GM12878 (cell line): Measurements from ENCODE around the gene COBLL1. TPM values are rescaled to one million over a fixed set of nuclear protein-coding genes. Genes with fewer than 3 reads are reported as not detected.

ENCODE experiments used
- ATAC-seq: fragments of 200-7000 bp; cut with Tn5 transposase; 3 replicates; pipeline ENCODE4 v1.9.1; 2020; ENCODE audit warnings: mild to moderate bottlenecking, moderate library complexity
- BruUV-seq: library from RNA; stranded (reverse); fragments of 400-500 nt; replicated peaks from 2 replicates; lab custom pipeline; 2021; lab: Mats Ljungman, UMichigan
- CTCF ChIA-PET: fragments of 300-600 bp; sonication (Branson Sonifier 250); formaldehyde crosslinking; extraction: SDS; loops from one replicate; lab custom pipeline; 2021; ENCODE audit warnings: inconsistent platforms; lab: Yijun Ruan, JAX
- POLR2A ChIA-PET: fragments of 350-600 bp; formaldehyde crosslinking; extraction: SDS; loops from one replicate; lab custom pipeline; 2021; ENCODE audit warnings: inconsistent platforms; lab: Charles Lee
- RAD21 ChIA-PET: fragments of 300-600 bp; sonication (Branson Sonifier 250); formaldehyde crosslinking; loops from one replicate; lab custom pipeline; 2023; ENCODE audit warnings: antibody characterized with exemption; ENCODE audit not compliant: unreplicated experiment; lab: Charles Lee
- SMC1A ChIA-PET: fragments of 300-600 bp; sonication (Branson Sonifier 250); formaldehyde crosslinking; loops from one replicate; lab custom pipeline; 2023; ENCODE audit not compliant: unreplicated experiment, uncharacterized antibody; lab: Charles Lee
- DNase-seq: peaks from one replicate; pipeline ENCODE4 v3.0.0-alpha.2; 2011; ENCODE audit warnings: low read depth, low spot score
- FAIRE-seq: peaks from 3 replicates; lab custom pipeline; 2011; peaks lifted over from hg19 to GRCh38; lab: Jason Lieb, UNC
- H2AFZ ChIP-seq: 2 replicates; pipeline ENCODE4 v1.6.0; 2011; ENCODE audit warnings: low read depth, low read length, control low read depth; ENCODE audit not compliant: control insufficient read depth
- H3K27ac ChIP-seq: 2 replicates; pipeline ENCODE4 v1.5.1; 2011; ENCODE audit warnings: control low read depth; ENCODE audit not compliant: control insufficient read depth, insufficient read depth
- H3K27me3 ChIP-seq, 2 experiments: replicated peaks in 1 of 2; 2 replicates each; pipeline versions ENCODE4 v1.6.0 to v1.6.1; 2011; ENCODE audit warnings: low read length in 1 of 2; ENCODE audit not compliant: control insufficient read depth in 2 of 2, insufficient read depth in 2 of 2
- H3K36me3 ChIP-seq, 2 experiments: 2 replicates each; pipeline ENCODE4 v1.5.1; 2011; ENCODE audit warnings: low read length in 1 of 2; ENCODE audit not compliant: control insufficient read depth in 2 of 2, insufficient read depth in 2 of 2
- H3K4me1 ChIP-seq: 2 replicates; pipeline ENCODE4 v1.6.1; 2011; ENCODE audit warnings: mild to moderate bottlenecking, low read length, moderate library complexity, mixed read lengths; ENCODE audit not compliant: control insufficient read depth, insufficient read depth
- H3K4me2 ChIP-seq: 2 replicates; pipeline ENCODE4 v1.6.0; 2011; ENCODE audit warnings: control low read depth; ENCODE audit not compliant: control insufficient read depth, insufficient read depth
- H3K4me3 ChIP-seq: fragments of 200-600 bp; sonication (generic); 2 replicates; pipeline ENCODE4 v1.5.1; 2016
- H3K79me2 ChIP-seq: 2 replicates; pipeline ENCODE4 v1.6.0; 2011; ENCODE audit warnings: low read length; ENCODE audit not compliant: control insufficient read depth, insufficient read depth
- H3K9ac ChIP-seq: 2 replicates; pipeline ENCODE4 v1.8.0; 2011; ENCODE audit warnings: low read length, control low read depth, mixed read lengths; ENCODE audit not compliant: control insufficient read depth, insufficient read depth
- H3K9me3 ChIP-seq: replicated peaks from 3 replicates; pipeline ENCODE4 v1.5.1; 2011; ENCODE audit warnings: mild to moderate bottlenecking, low read length; ENCODE audit not compliant: control insufficient read depth, insufficient read depth
- H4K20me1 ChIP-seq: 2 replicates; pipeline ENCODE4 v1.6.0; 2011; ENCODE audit not compliant: control insufficient read depth, insufficient read depth
- ASH2L ChIP-seq: fragments of 300-600, 200-600 bp; sonication (generic); IDR thresholded peaks from 2 replicates; pipeline ENCODE4 v1.6.1; 2017; ENCODE audit warnings: low read depth, mild to moderate bottlenecking, borderline replicate concordance
- CHD2 ChIP-seq: IDR thresholded peaks from 2 replicates; pipeline ENCODE4 v1.6.1; 2011; ENCODE audit warnings: low read depth, low read length, improper control_type of control experiment, borderline replicate concordance
- CHD4 ChIP-seq: fragments of 200-600 bp; sonication (generic); IDR thresholded peaks from 2 replicates; pipeline ENCODE4 v1.6.1; 2016; ENCODE audit warnings: mild to moderate bottlenecking
- EED ChIP-seq: sonication (generic); IDR thresholded peaks from 2 replicates; pipeline ENCODE4 v1.6.1; 2016; ENCODE audit warnings: antibody characterized with exemption, low read depth
- HDGF ChIP-seq: fragments of 450-650 bp; IDR thresholded peaks from 2 replicates; pipeline ENCODE4 v1.6.1; 2016; ENCODE audit warnings: antibody characterized with exemption
- KLF5 ChIP-seq: fragments of 450-650 bp; IDR thresholded peaks from 2 replicates; pipeline ENCODE4 v1.6.1; 2014; ENCODE audit warnings: mild to moderate bottlenecking; ENCODE audit not compliant: partially characterized antibody
- MTA3 ChIP-seq: IDR thresholded peaks from 2 replicates; pipeline ENCODE4 v1.6.1; 2012; ENCODE audit warnings: low read length, inconsistent platforms, borderline replicate concordance
- NFYA ChIP-seq: IDR thresholded peaks from 2 replicates; pipeline ENCODE4 v1.6.1; 2011; ENCODE audit warnings: low read depth, mild to moderate bottlenecking, low read length, improper control_type of control experiment, borderline replicate concordance
- RUNX3 ChIP-seq: IDR thresholded peaks from 2 replicates; pipeline ENCODE4 v1.6.1; 2012; ENCODE audit warnings: low read length, inconsistent platforms
- SPI1 ChIP-seq: IDR thresholded peaks from 2 replicates; pipeline ENCODE4 v1.6.1; 2011; ENCODE audit warnings: low read depth, mild to moderate bottlenecking, low read length, moderate library complexity, borderline replicate concordance; ENCODE audit not compliant: insufficient read depth
- TCF3 ChIP-seq: IDR thresholded peaks from 2 replicates; pipeline ENCODE4 v1.6.1; 2012; ENCODE audit warnings: low read depth, mild to moderate bottlenecking, low read length, borderline replicate concordance; ENCODE audit not compliant: insufficient read depth
- TCF7 ChIP-seq: IDR thresholded peaks from 2 replicates; pipeline ENCODE4 v1.6.1; 2014; ENCODE audit warnings: antibody characterized with exemption, borderline replicate concordance
- YY1 ChIP-seq: IDR thresholded peaks from 2 replicates; pipeline ENCODE4 v1.6.1; 2011; ENCODE audit warnings: low read depth, mild to moderate bottlenecking, low read length
- ZZZ3 ChIP-seq: IDR thresholded peaks from 2 replicates; pipeline ENCODE4 v1.6.1; 2011; ENCODE audit warnings: low read depth; ENCODE audit not compliant: control insufficient read depth, insufficient read length
- WGBS: methylation state at CpG from one replicate; pipeline ENCODE4 v1.1.6; 2016; ENCODE audit warnings: low lambda C conversion rate; ENCODE audit not compliant: insufficient replicate concordance, insufficient coverage; ENCODE audit errors: missing lambda C conversion rate; 5-methylcytosine and 5-hydroxymethylcytosine counted together
- in situ Hi-C: fragments of 300-500 bp; cut with MboI; formaldehyde crosslinking; loops from 9 replicates; pipeline ENCODE4 v1.14.3; 2018; ENCODE audit warnings: mixed read lengths
- intact Hi-C: fragments of 100-400 bp; cut with micrococcal nuclease; formaldehyde crosslinking; loops from one replicate; pipeline ENCODE4 v1.14.2; 2022; ENCODE audit not compliant: unreplicated experiment
- polyA plus RNA-seq, 11 experiments: library from polyadenylated mRNA; depleted of rRNA in 4 of 11; unstranded in 6 of 11; stranded (reverse) in 5 of 11; fragments of >200 nt; fragmentation: Nextera tagmentation in 4 of 11; fragmentation: Illumina TruSeq in 1 of 11; extraction: Ambion mirVana in 4 of 11; extraction: Trizol in 1 of 11; gene quantifications; 1 replicate in 1 of 11; 2 replicates in 10 of 11; pipeline versions ENCODE4 v1.2.1 to v1.2.3, GENCODE V29; 2011 to 2016; ENCODE audit warnings: inconsistent platforms in 2 of 11, missing spikeins in 2 of 11, low read depth in 1 of 11
- total RNA-seq, 4 experiments: library from RNA; depleted of rRNA in 3 of 4; stranded (reverse); fragments of >200 nt in 3 of 4; fragmentation: Illumina TruSeq in 1 of 4; extraction: Trizol in 1 of 4; gene quantifications; 2 replicates each; pipeline versions ENCODE4 v1.2.1 to v1.2.3, GENCODE V29; 2013 to 2021
- TF ChIP-seq, protein P1 (sequence below): fragments of 450-650 bp; formaldehyde crosslinking; IDR thresholded peaks from 2 replicates; pipeline ENCODE4 v1.4.0; 2022; ENCODE audit warnings: mild to moderate bottlenecking, moderate library complexity
- TF ChIP-seq, protein P2 (sequence below): fragments of 450-650 bp; formaldehyde crosslinking; IDR thresholded peaks from 2 replicates; pipeline ENCODE4 v1.5.0; 2022; ENCODE audit warnings: mild to moderate bottlenecking, missing genetic modification characterization
- TF ChIP-seq, protein P3 (sequence below): fragments of 450-650 bp; IDR thresholded peaks from 2 replicates; pipeline ENCODE4 v1.6.1; 2017; ENCODE audit warnings: low read depth, mild to moderate bottlenecking, moderate library complexity

Gene COBLL1
- total and polyA plus RNA-seq, 10 of the 15 experiments (the other 5 are each of a cell fraction or from before 2014, with no cell fraction given): 0.46 TPM; not detected in 9

DNA sequence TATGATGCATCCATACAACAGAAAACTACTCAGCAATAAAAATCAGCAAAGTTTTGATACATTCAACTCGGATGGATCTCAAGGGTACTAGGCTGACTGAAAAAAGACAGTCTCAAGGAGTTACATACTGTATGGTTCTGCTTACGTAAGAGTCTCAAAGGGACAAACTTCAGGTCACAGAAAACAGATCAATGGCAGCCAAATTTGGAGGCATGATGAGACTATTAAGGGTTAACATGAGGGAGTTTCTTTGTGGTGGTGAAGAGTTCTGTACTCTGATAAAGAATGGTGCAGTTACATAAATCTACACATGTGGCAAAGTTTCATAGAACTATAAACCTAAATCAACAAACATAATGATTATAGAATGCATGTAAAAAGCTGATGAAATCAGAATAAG lies 81.4 kb downstream of the COBLL1 start:
- ATAC-seq: no peak
- POLR2A ChIA-PET: no interaction called here
- SMC1A ChIA-PET: no interaction called here
- H3K4me1 ChIP-seq: no peaks in the 10 kb centered on the region
- 0% methylated on average over 2 of the region's 2 CpGs for WGBS
- peaks cover 2% of the 10 kb centered on the region; the same call in 2 of the 3 replicates for H3K9me3 ChIP-seq
- DNase-seq: no peak
- H4K20me1 ChIP-seq: no peaks in the 10 kb centered on the region
- intact Hi-C loops: no loop called here
- in situ Hi-C loops: no loop called here
- CTCF ChIA-PET: no interaction called here
- H3K27me3 ChIP-seq: no peaks in the 10 kb centered on the region
- no peak overlapping the region for H3K4me3 ChIP-seq
- no peaks in the 10 kb centered on the region for H3K79me2 ChIP-seq
- TF ChIP-seq ASH2L (no peak), TCF7 (no peak), YY1 (no peak), SPI1 (no peak), ZZZ3 (no peak), TCF3 (no peak), CHD2 (no peak), HDGF (no peak), CHD4 (no peak), RUNX3 (no peak), KLF5 (no peak), MTA3 (no peak), EED (no peak), NFYA (no peak)
- TF ChIP-seq, protein P1, sequence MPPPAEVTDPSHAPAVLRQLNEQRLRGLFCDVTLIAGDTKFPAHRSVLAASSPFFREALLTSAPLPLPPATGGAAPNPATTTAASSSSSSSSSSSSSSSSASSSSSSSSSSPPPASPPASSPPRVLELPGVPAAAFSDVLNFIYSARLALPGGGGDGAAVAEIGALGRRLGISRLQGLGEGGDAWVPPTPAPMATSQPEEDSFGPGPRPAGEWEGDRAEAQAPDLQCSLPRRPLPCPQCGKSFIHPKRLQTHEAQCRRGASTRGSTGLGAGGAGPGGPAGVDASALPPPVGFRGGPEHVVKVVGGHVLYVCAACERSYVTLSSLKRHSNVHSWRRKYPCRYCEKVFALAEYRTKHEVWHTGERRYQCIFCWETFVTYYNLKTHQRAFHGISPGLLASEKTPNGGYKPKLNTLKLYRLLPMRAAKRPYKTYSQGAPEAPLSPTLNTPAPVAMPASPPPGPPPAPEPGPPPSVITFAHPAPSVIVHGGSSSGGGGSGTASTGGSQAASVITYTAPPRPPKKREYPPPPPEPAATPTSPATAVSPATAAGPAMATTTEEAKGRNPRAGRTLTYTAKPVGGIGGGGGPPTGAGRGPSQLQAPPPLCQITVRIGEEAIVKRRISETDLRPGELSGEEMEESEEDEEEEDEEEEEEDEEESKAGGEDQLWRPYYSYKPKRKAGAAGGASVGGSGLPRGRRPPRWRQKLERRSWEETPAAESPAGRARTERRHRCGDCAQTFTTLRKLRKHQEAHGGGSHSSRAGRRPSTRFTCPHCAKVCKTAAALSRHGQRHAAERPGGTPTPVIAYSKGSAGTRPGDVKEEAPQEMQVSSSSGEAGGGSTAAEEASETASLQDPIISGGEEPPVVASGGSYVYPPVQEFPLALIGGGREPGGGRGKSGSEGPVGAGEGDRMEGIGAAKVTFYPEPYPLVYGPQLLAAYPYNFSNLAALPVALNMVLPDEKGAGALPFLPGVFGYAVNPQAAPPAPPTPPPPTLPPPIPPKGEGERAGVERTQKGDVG (CRISPR knock-in tag): no peak
- TF ChIP-seq, protein P2, sequence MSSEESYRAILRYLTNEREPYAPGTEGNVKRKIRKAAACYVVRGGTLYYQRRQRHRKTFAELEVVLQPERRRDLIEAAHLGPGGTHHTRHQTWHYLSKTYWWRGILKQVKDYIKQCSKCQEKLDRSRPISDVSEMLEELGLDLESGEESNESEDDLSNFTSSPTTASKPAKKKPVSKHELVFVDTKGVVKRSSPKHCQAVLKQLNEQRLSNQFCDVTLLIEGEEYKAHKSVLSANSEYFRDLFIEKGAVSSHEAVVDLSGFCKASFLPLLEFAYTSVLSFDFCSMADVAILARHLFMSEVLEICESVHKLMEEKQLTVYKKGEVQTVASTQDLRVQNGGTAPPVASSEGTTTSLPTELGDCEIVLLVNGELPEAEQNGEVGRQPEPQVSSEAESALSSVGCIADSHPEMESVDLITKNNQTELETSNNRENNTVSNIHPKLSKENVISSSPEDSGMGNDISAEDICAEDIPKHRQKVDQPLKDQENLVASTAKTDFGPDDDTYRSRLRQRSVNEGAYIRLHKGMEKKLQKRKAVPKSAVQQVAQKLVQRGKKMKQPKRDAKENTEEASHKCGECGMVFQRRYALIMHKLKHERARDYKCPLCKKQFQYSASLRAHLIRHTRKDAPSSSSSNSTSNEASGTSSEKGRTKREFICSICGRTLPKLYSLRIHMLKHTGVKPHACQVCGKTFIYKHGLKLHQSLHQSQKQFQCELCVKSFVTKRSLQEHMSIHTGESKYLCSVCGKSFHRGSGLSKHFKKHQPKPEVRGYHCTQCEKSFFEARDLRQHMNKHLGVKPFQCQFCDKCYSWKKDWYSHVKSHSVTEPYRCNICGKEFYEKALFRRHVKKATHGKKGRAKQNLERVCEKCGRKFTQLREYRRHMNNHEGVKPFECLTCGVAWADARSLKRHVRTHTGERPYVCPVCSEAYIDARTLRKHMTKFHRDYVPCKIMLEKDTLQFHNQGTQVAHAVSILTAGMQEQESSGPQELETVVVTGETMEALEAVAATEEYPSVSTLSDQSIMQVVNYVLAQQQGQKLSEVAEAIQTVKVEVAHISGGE (CRISPR knock-in tag): no peak
- TF ChIP-seq, protein P3, sequence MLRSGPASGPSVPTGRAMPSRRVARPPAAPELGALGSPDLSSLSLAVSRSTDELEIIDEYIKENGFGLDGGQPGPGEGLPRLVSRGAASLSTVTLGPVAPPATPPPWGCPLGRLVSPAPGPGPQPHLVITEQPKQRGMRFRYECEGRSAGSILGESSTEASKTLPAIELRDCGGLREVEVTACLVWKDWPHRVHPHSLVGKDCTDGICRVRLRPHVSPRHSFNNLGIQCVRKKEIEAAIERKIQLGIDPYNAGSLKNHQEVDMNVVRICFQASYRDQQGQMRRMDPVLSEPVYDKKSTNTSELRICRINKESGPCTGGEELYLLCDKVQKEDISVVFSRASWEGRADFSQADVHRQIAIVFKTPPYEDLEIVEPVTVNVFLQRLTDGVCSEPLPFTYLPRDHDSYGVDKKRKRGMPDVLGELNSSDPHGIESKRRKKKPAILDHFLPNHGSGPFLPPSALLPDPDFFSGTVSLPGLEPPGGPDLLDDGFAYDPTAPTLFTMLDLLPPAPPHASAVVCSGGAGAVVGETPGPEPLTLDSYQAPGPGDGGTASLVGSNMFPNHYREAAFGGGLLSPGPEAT: no peak
- TF ChIP-seq, all 136 proteins: peak for 0
- H2AFZ ChIP-seq: no peak overlapping the region
- no peaks in the 10 kb centered on the region for H3K36me3 ChIP-seq
- RAD21 ChIA-PET: no interaction called here
- H3K27ac ChIP-seq: no peak overlapping the region
- FAIRE-seq: no peak
- H3K9ac ChIP-seq: no peak overlapping the region
- no peak overlapping the region for H3K4me2 ChIP-seq
- no TSS peak for BruUV-seq
